GM08714 (cell line): ENCODE data around the gene TWNK.
A peak's percentile ranks its signal among the peaks of the same experiment; 100 is the strongest.
"Not testable (repeated sequence)": the region's sequence is repeated elsewhere in the genome, so short reads cannot be mapped to it uniquely, and the experiment has no call there.

Experiments
- H3K4me3 ChIP-seq: fragments of 200-500 bp; sonication (Bioruptor generic); 2 replicates; pipeline ENCODE4 v1.5.1; 2014; ENCODE audit warnings: mild to moderate bottlenecking, low read length, inconsistent platforms
- ZNF274 ChIP-seq: IDR thresholded peaks from 2 replicates; pipeline ENCODE4 v1.6.1; 2012; ENCODE audit warnings: mild to moderate bottlenecking, low read depth, low read length

TWNK gene

DNA sequence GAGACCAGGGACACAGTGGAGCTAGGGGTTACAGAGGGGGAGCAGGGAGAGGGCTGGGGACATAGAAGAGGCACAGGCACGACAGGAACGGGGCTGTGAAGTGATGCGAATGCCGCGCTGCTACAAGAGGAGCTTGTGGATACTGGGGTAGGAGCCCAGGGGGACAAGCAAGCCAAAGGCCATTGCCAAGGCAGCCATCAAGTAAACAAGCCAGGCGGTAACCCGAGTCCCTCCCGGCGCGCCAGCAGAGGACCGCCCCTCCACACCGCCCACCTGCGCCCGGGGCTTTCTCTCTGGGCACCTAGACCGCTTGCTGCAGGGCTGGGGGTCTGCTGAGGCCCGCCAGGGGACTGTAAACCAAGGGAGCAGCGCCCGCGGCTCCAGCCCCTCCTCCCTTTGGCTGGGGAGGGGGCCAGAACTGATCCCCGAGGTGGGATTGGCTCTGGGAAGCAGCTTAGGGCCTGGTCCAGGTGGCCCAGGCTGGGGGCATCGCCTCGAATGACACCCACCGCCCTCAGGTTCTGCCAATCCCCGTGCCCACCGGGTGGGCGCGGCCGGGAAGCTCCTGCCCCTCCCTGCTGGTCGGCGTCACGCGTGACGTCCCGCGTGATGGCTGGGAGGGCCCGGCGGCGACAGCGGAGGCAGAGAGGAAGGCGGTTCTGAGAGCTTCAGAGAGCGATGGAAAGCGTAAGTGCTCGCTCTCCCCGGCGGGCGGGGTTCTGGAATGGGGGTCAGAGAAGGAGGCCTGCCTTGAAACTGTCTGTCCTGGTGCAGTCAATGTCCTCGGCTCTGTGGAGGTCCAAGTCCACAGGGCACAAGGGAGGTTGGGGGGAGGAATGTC, 44.7 kb downstream of the TWNK start:
- H3K4me3 ChIP-seq, result peak overlapping the region; percentile 51; the same call in 1 of the 2 replicates
- no peak for TF ChIP-seq ZNF274

DNA sequence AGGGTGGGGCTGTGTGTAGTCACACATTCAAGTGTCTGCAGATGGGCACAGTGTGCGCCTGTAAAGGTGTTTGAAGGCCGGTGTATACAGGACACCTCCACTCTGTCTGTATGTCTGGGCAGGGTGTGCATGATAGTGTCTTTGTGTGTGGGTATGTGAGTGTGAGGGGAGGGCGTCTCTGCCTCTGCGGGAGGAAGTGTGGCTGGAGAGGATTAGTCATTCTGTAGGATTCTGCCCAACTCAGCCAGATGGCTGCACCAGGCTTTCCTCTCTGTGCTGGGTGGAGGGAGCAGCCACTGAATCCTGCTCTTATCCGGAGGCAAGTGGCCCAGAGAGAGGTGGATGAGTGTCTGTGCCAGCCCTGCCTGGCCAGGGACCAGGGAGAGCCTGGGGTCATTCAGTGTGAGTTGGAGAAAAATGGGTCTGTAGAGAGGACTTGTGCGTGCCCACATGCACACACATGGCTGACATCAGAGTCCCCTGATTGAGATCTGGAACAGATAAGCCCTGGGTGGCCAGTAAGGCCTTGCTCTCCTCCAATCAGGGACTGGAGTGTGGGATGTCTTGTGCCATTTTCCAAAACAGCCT, 45.4 kb downstream of the TWNK start:
- peak overlapping the region; percentile 51; the same call in 1 of the 2 replicates for H3K4me3 ChIP-seq
- no peak for TF ChIP-seq ZNF274

DNA sequence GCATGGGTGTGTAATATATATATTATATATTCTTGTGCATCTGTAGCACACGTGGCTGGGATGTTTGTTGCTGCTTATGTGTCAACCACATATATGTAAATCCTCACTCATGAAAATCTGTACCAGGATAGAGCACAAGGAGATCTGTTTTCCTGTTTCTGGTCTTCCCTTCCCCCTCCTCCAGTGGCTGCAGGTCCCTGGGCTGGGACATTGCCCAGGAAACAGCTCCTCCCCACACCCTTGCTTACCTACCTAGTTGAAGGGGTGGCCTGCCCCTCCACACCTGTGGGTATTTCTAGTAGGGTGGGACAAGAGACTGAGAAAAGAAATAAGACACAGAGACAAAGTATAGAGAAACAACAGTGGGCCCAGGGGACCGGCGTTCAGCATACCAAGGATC, 45.9 kb downstream of the TWNK start:
- H3K4me3 ChIP-seq, result no peak overlapping the region
- no peak for TF ChIP-seq ZNF274

DNA sequence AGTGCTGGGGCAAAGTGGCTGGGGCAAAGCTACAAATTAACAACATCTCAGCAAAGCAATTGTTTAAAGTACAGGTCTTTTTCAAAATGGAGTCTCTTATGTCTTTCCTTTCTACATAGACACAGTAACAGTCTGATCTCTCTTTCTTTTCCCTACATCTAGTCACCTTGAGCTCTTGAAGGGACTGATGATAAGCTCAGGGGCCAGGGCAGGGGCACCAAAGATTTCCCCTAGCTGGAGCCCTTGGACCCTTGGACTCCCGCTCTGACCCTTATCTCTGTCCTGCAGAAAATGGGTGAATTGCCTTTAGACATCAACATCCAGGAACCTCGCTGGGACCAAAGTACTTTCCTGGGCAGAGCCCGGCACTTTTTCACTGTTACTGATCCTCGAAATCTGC, 47.1 kb downstream of the TWNK start:
- not testable (repeated sequence) for H3K4me3 ChIP-seq

DNA sequence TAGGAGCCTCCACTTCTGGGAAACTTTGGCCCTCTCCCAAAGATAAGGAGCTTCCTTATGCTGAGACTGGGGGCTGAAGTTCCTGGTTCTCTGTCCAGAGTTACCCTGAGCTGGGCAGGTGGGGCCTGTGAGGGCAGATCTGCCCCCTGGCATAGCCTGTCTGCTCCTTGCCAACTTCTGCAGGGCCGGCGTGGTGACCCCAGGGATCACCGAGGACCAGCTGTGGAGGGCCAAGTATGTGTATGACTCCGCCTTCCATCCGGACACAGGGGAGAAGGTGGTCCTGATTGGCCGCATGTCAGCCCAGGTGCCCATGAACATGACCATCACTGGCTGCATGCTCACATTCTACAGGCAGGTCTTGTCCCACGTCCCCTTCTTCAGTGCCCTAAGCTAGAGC, 48.0 kb downstream of the TWNK start:
- TF ChIP-seq ZNF274, result no peak
- no peak overlapping the region for H3K4me3 ChIP-seq

DNA sequence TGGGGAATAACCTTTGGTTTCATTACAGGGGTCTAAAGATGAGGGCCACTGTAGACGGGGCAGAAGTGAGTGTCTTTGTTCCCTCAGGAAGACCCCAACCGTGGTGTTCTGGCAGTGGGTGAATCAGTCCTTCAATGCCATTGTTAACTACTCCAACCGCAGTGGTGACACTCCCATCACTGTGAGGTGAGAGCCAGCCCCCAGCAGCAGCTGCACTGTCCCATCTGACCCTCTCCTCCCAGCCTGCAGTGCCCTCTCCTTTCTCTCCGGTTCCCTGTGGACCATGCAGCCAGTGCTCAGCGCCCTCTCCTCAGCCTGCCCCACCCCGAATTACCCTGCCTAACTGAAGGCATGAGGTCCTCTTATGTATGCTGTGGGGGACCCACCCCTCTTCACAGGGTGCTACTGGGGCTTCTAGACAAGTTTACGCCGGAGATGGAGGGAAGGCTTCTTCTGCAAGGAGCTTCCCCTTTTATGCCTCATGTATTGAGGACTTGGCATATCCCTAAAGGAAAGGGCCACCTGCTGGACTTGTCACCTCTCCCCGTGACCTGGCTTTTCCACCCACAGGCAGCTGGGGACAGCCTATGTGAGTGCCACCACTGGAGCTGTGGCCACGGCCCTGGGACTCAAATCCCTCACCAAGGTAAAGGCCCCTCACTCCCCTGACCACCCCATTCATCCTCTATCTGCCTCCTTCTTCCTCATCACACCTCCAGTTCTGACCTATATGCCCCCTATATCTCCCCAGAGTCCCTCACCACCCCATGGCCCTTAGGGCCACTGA, 48.8 kb downstream of the TWNK start:
- H3K4me3 ChIP-seq, result no peak overlapping the region
- no peak for TF ChIP-seq ZNF274

DNA sequence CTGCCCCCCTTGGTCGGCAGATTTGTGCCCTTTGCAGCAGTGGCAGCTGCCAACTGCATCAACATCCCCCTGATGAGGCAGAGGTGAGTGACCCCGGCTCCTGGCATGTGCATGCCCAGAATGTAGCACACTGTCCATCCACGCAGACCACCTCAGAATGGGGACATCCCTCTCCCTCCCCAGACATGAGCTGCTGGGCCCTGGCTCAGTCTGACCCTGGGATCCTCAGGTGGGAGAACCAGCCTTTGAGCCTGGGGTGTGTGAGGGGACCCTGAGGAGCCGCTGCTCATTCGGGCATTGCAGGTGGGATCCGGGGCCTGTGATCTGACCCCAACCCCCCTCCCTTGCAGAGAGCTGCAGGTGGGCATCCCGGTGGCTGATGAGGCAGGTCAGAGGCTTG, 49.4 kb downstream of the TWNK start:
- H3K4me3 ChIP-seq, result no peak overlapping the region
- TF ChIP-seq ZNF274, result no peak

DNA sequence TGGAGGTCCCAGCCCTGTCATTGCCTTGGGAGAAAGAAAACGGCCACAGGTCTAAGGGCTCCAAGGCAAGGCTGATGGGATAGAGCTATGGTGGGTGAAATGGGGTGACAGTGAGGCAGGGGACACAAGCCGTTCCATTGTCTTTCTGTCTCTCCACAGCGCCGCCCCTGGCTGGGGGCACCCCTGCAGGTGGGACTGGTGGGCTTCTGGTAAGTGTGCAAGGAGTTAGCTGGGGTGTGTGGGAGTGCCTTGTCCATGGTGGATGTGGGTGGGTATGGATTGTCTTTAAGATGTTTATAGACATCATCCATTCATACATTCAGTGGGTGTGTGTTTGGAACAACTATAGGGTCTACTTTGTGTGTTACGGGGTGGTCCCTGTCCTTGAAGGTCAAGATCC, 51.1 kb downstream of the TWNK start:
- no peak overlapping the region for H3K4me3 ChIP-seq
- no peak for TF ChIP-seq ZNF274

DNA sequence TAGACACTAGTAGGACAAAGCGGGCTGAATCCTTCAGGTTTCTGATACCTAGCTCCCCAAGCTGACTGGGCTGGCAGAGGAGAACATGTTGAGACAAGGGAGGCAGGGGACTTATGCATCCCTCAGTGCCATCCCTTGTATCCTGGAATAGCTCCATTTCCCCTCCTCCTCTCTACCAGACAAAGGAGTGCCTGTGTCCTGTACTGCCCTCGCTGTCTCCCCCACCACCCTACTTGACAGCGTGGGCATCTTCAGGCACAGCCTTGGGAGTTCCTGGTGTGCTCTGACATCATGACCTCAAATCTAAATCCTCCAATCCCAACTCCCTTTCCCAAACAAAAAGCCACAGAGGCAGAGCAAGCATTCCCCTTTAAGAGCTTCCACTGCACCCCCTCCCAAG, 52.7 kb downstream of the TWNK start:
- no peak overlapping the region for H3K4me3 ChIP-seq
- TF ChIP-seq ZNF274, result no peak

DNA sequence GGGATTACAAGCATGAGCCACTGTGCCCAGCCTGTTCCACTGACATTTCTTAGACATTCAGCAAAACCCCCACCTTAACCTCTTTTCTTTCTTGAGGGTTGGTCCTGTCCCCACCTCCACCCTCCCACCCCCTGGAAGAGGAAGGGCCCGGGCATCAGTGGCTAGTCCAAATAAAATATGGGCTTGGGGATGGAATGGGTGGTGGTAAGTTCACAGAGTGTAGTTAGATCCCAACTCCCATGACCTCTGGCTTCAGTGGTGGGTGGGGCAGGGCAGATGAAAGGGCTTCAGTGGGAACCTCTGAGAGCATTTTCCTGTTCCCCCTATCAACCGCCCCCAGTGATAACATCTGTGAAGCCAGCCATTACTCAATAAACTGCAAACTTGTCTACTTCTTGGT, 53.5 kb downstream of the TWNK start:
- no peak for TF ChIP-seq ZNF274
- H3K4me3 ChIP-seq, result no peak overlapping the region

DNA sequence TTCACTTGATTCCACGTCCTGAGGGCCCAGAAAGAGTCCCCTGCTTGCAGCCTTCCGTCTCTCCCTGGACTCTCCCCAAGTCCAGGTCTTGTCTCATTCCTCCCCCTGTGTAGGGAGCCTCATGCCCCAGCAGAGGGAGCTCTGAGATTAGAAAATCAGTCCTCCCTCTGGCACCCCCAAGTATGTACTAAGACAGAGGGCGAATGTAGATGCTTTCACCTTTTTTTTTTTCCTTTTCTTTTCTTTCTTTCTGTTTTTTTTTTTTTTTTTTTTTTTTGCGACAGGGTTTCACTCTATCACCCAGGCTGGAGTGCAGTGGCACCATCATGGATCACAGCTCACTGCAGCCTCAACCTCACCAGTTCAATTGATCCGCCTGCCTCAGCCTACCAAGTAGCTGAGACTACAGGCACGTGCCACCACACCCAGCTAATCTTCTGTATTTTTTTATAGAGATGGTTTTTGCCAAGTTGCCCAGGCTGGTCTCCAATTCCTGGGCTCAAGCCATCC, 54.0 kb downstream of the TWNK start:
- no peak for TF ChIP-seq ZNF274
- H3K4me3 ChIP-seq, result no peak overlapping the region

DNA sequence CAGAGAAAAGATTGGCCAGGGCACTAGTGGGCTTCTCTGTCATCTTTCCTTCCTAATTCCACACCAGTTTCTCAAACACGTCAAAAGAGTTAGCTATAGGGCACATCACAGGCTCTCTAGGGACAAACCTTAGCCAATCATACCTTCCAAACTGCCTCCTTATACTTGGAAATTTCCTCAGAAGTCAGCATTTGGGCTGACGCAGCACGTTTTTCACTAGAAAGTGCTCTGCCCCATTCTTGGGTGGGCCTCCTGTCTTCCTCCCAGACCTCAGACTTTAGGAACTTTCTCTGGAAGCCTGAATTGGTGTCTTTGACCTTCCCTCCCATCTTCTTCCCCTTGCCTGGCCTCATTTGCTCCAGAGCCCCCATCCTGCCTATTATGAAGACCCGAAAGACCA, 54.8 kb downstream of the TWNK start:
- no peak overlapping the region; the same call in 1 of the 2 replicates for H3K4me3 ChIP-seq
- no peak for TF ChIP-seq ZNF274

DNA sequence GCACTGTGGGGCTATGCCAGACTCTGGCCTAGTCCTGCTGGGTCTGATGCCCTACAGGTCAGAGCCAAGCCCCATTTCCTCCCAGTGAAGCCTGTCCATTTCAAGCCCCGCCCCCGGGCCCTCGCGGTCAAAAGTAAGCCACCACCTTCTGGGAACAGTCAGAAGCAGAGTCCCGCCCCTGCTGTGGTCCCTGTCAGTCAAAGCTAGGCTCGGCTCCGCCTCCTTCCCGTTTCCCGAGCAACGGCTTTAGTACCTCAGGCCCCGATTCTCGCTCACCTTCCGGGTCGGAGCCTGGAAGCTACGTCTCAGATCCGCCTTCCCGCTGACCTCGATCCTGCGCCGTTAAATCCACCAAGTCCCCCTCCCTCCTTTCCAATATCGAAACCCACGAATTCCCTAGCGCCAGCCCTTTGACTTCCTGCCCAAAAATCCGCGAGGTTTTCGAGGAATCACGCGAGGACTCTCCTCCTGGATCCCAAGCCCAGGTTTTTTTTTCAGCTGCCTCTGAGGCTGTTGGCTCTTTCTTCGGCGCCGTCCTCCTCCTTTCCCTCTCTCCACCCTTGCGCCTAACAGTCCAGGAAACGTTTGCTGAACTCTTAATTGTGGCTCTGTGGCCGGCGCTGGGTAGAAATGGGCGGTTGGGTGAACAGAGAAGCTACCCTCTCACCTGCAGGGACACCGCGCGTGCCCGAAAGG, 55.5 kb downstream of the TWNK start:
- H3K4me3 ChIP-seq, result peak overlapping the region; percentile 59; the same call in 1 of the 2 replicates
- no peak for TF ChIP-seq ZNF274

DNA sequence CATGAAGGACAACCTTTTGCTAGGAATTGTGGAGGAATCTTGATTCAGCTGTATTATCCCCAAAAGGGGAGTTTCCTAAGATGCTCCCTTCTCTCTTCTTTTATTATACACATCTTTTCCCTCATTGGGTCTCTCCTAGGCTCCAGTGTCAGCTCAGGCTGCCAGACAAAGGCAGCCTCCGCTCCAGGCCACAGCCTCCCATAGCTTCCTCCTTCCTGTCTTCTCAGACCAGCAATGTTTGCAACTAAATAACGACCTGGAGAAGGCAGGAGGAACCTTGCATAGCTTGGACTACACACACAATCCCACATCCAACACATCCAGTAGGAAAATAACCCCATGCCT, 56.0 kb downstream of the TWNK start:
- peak overlapping the region; percentile 59; the same call in 1 of the 2 replicates for H3K4me3 ChIP-seq
- no peak for TF ChIP-seq ZNF274
